ENCODE results near the gene ICOS. TPM values are rescaled to one million over a fixed set of nuclear protein-coding genes. Genes with fewer than 3 reads are reported as not detected.

The ICOS gene
- total RNA-seq, 1 experiment from 2014 or later, result not detected

- Histone ChIP-seq H3K36me3 (ENCODE audit: low read depth, low read length) (no peaks in the 10 kb centered on the region), H3K4me2 (ENCODE audit: low read length) (no peak overlapping the region), H3K27ac (ENCODE audit: low read length) (no peak overlapping the region), H3K4me3 (ENCODE audit: low read length) (no peak overlapping the region), H3K4me1 (ENCODE audit: insufficient read depth, low read length) (no peaks in the 10 kb centered on the region), H3F3A (ENCODE audit: low read length, unreplicated experiment) (no peaks in the 10 kb centered on the region), H4K20me1 (ENCODE audit: low read length) (no peaks in the 10 kb centered on the region), H3K9ac (ENCODE audit: low read length) (no peak overlapping the region), H3K9me3 (ENCODE audit: low read length) (no peaks in the 10 kb centered on the region), H2AFZ (ENCODE audit: low read length) (no peak overlapping the region), H3K79me2 (ENCODE audit: low read length) (no peaks in the 10 kb centered on the region), H3K27me3 (ENCODE audit: low read length) (peaks cover 61% of the 10 kb centered on the region), H3K9me2 (replicated peaks; ENCODE audit: low read length) (no peaks in the 10 kb centered on the region)
- DNase-seq (no peak), ATAC-seq (no peak)
- ChIA-PET CTCF (no interaction called here), POLR2A (ENCODE audit: unreplicated experiment) (no interaction called here)
- intact Hi-C loops (cut with micrococcal nuclease), result no loop called here
- BruUV-seq (replicated peaks), result no TSS peak
- TF ChIP-seq EZH2 (IDR thresholded peaks at IDR 0.05; ENCODE audit: low read length, unreplicated experiment) (no peak), EZH2phosphoT487 (IDR thresholded peaks at IDR 0.05; ENCODE audit: borderline replicate concordance, low read length) (no peak), CTCF (conservative IDR thresholded peaks at IDR 0.05; ENCODE audit: low read depth, low read length) (no peak)
These were observed 18.3 kb upstream of the ICOS start for GRCh38 chr2:203918264-203918663.

- CTCF ChIA-PET, result no interaction called here
- H3K4me2 ChIP-seq (ENCODE audit: low read length), result no peak overlapping the region
- no peaks in the 10 kb centered on the region for H3F3A ChIP-seq (ENCODE audit: low read length, unreplicated experiment)
- no peaks in the 10 kb centered on the region for H3K9me3 ChIP-seq (ENCODE audit: low read length)
- no peak overlapping the region for H2AFZ ChIP-seq (ENCODE audit: low read length)
- no peaks in the 10 kb centered on the region for H3K79me2 ChIP-seq (ENCODE audit: low read length)
- no peak for TF ChIP-seq CTCF (conservative IDR thresholded peaks at IDR 0.05; ENCODE audit: low read depth, low read length)
- no peak for TF ChIP-seq EZH2 (IDR thresholded peaks at IDR 0.05; ENCODE audit: low read length, unreplicated experiment)
- TF ChIP-seq EZH2phosphoT487 (IDR thresholded peaks at IDR 0.05; ENCODE audit: borderline replicate concordance, low read length), result no peak
- H3K9ac ChIP-seq (ENCODE audit: low read length), result no peak overlapping the region
- no peaks in the 10 kb centered on the region for H3K9me2 ChIP-seq (replicated peaks; ENCODE audit: low read length)
- no TSS peak for BruUV-seq (replicated peaks)
- ATAC-seq (no peak), DNase-seq (no peak)
- H3K4me1 ChIP-seq (ENCODE audit: insufficient read depth, low read length), result no peaks in the 10 kb centered on the region
- POLR2A ChIA-PET (ENCODE audit: unreplicated experiment), result no interaction called here
- no peak overlapping the region for H3K27ac ChIP-seq (ENCODE audit: low read length)
- intact Hi-C loops (cut with micrococcal nuclease), result no loop called here
- H3K36me3 ChIP-seq (ENCODE audit: low read depth, low read length), result no peaks in the 10 kb centered on the region
- H3K27me3 ChIP-seq (ENCODE audit: low read length), result peaks cover 61% of the 10 kb centered on the region
- no peaks in the 10 kb centered on the region for H4K20me1 ChIP-seq (ENCODE audit: low read length)
- H3K4me3 ChIP-seq (ENCODE audit: low read length), result no peak overlapping the region
These were observed 17.7 kb upstream of the ICOS start for GRCh38 chr2:203918839-203919238.

GRCh38 chr2:203925512-203926158 lies 10.9 kb upstream of the ICOS start:
- ChIA-PET POLR2A (ENCODE audit: unreplicated experiment) (no interaction called here), CTCF (no interaction called here)
- ATAC-seq, result no peak
- no peaks in the 10 kb centered on the region for H4K20me1 ChIP-seq (ENCODE audit: low read length)
- no peaks in the 10 kb centered on the region for H3K9me2 ChIP-seq (replicated peaks; ENCODE audit: low read length)
- no peak overlapping the region for H3K9ac ChIP-seq (ENCODE audit: low read length)
- no peaks in the 10 kb centered on the region for H3F3A ChIP-seq (ENCODE audit: low read length, unreplicated experiment)
- no peaks in the 10 kb centered on the region for H3K4me1 ChIP-seq (ENCODE audit: insufficient read depth, low read length)
- H3K9me3 ChIP-seq (ENCODE audit: low read length), result no peaks in the 10 kb centered on the region
- no peaks in the 10 kb centered on the region for H3K79me2 ChIP-seq (ENCODE audit: low read length)
- H2AFZ ChIP-seq (ENCODE audit: low read length), result no peak overlapping the region
- peaks cover 24% of the 10 kb centered on the region for H3K27me3 ChIP-seq (ENCODE audit: low read length)
- no peak for TF ChIP-seq EZH2phosphoT487 (IDR thresholded peaks at IDR 0.05; ENCODE audit: borderline replicate concordance, low read length)
- TF ChIP-seq EZH2 (IDR thresholded peaks at IDR 0.05; ENCODE audit: low read length, unreplicated experiment), result no peak
- no peak for TF ChIP-seq CTCF (conservative IDR thresholded peaks at IDR 0.05; ENCODE audit: low read depth, low read length)
- no TSS peak for BruUV-seq (replicated peaks)
- no peak overlapping the region for H3K4me2 ChIP-seq (ENCODE audit: low read length)
- no peak overlapping the region for H3K27ac ChIP-seq (ENCODE audit: low read length)
- intact Hi-C loops (cut with micrococcal nuclease), result no loop called here
- H3K36me3 ChIP-seq (ENCODE audit: low read depth, low read length), result no peaks in the 10 kb centered on the region
- DNase-seq, result no peak
- no peak overlapping the region for H3K4me3 ChIP-seq (ENCODE audit: low read length)

Data from PC-3 (cell line).